HG02938 (cell line): Measurements from ENCODE around the gene PRICKLE2.

Experiments used
- ATAC-seq: cut with Tn5 transposase; IDR thresholded peaks from one replicate; pipeline ENCODE4 v1.9.1; 2021; ENCODE audit warnings: mild to moderate bottlenecking, moderate library complexity; ENCODE audit not compliant: unreplicated experiment

PRICKLE2 gene

GRCh38 chr3:64254443-64254842, 29.2 kb upstream of the PRICKLE2 start:
- ATAC-seq = no peak

- ATAC-seq = no peak
Measured at GRCh38 chr3:64253689-64254088, 28.4 kb upstream of the PRICKLE2 start.

GRCh38 chr3:64251019-64251418, 25.8 kb upstream of the PRICKLE2 start:
- no peak for ATAC-seq

- ATAC-seq = no peak
Measured at GRCh38 chr3:64247991-64248646, 22.9 kb upstream of the PRICKLE2 start.

GRCh38 chr3:64244011-64244942, 19.0 kb upstream of the PRICKLE2 start:
- ATAC-seq = peak; percentile 76

- ATAC-seq = no peak
Measured at GRCh38 chr3:64242435-64242834, 17.2 kb upstream of the PRICKLE2 start.

- ATAC-seq = no peak
Measured at GRCh38 chr3:64240959-64241358, 15.7 kb upstream of the PRICKLE2 start.

- ATAC-seq = no peak
Measured at GRCh38 chr3:64240396-64240795, 15.1 kb upstream of the PRICKLE2 start.

GRCh38 chr3:64239841-64240240, 14.6 kb upstream of the PRICKLE2 start:
- ATAC-seq = no peak

- ATAC-seq = no peak
Measured at GRCh38 chr3:64238971-64239667, 13.9 kb upstream of the PRICKLE2 start.

- ATAC-seq = no peak
Measured at GRCh38 chr3:64237083-64237482, 11.8 kb upstream of the PRICKLE2 start.

- no peak for ATAC-seq
Measured at GRCh38 chr3:64235605-64236004, 10.3 kb upstream of the PRICKLE2 start.

GRCh38 chr3:64234571-64234970, 9.3 kb upstream of the PRICKLE2 start:
- ATAC-seq = no peak

- ATAC-seq = no peak
Measured at GRCh38 chr3:64232821-64233220, 7.6 kb upstream of the PRICKLE2 start.

GRCh38 chr3:64229903-64230302, 4.6 kb upstream of the PRICKLE2 start:
- ATAC-seq = no peak

GRCh38 chr3:64228110-64228509, 2.8 kb upstream of the PRICKLE2 start:
- no peak for ATAC-seq

GRCh38 chr3:64226730-64227129, 1.5 kb upstream of the PRICKLE2 start:
- no peak for ATAC-seq

- no peak for ATAC-seq
Measured at GRCh38 chr3:64225695-64226499, 631 bp upstream of the PRICKLE2 start.

GRCh38 chr3:64223791-64224745, 1.2 kb downstream of the PRICKLE2 start:
- ATAC-seq = no peak
